ENCODE measurements around the gene TTLL10.

The TTLL10 gene

DNA sequence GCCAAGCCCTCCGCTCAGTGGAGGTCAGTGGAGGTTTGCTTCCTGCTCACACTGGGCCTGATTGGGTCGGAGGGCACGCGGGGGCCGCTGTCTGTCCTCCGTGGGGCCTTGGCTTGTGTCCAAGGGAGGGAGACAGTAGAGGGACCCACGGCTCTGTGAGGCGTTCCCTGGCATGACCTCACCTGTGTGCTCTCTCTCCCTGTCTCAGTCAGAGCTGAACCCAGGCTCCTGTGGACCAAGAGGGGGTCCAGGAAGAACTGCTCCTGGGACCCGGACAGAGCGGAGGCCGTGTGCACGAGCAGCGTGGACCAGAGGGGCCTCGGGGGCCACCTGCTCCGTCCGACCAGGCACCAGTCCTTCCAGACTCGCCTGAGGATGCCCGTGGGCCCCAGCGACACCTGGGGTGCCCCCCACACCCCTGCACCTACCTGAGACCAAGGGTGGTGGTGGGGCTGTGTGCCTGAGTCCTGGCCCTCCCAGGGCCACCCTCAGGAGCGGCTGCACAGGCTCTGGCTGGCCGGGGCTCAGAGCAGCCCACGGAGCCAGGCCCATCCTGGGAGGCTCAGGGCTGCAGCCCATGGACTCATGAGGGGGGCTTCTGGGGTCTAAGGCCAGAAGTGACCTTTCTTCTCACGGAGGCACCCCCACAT is 13.3 kb upstream of the TTLL10 start:
- FAIRE-seq = no peak

DNA sequence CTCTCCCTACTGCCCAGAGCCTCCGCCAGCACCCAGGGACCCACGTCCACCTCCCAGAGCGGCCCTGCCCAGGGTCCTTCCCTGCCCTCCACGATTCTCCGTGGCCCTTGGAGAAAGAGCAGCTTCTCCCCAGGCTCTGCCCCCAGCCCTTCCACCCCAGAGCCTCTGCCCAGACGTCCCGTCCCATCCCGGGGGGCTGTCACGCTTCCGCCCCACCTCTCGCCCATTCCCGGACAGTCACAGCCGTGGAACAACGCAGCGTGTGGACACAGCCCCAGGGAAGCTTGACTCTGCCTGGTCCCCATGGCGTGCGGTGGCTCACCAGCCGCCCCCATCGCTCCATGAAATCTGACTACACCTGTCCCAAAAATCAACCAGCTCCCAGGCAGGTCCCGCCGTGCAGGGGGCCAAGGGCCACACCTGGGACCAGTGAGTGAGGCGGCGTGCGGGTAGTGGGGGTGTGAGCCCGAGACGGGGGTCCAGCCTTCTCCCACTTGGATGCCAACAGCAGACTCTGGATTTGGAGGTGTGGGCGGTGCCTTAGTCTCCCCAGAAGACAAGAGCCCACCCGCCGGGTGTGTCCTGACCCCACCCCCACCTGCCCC is 12.5 kb upstream of the TTLL10 start:
- no peak for FAIRE-seq

DNA sequence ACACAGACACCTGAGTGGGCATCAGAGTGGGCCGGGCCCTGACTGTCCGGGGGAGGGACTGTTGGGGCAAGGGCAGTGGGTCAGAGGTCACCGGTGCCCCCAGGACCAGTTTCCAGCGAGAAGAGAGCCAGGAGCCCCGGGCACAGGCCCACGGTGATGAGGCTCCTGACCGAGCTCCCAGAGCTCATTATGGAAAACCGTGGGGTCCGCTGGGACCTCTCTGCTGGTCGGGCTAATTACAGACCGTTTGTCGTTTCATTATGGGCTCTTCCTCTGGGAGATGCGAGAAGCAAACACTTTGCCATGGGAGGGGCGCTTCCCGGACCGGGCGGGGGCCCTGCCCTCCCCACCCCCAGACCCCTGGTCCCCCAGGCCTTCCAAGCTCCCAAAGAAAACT is 12.0 kb upstream of the TTLL10 start:
- no peak for FAIRE-seq

DNA sequence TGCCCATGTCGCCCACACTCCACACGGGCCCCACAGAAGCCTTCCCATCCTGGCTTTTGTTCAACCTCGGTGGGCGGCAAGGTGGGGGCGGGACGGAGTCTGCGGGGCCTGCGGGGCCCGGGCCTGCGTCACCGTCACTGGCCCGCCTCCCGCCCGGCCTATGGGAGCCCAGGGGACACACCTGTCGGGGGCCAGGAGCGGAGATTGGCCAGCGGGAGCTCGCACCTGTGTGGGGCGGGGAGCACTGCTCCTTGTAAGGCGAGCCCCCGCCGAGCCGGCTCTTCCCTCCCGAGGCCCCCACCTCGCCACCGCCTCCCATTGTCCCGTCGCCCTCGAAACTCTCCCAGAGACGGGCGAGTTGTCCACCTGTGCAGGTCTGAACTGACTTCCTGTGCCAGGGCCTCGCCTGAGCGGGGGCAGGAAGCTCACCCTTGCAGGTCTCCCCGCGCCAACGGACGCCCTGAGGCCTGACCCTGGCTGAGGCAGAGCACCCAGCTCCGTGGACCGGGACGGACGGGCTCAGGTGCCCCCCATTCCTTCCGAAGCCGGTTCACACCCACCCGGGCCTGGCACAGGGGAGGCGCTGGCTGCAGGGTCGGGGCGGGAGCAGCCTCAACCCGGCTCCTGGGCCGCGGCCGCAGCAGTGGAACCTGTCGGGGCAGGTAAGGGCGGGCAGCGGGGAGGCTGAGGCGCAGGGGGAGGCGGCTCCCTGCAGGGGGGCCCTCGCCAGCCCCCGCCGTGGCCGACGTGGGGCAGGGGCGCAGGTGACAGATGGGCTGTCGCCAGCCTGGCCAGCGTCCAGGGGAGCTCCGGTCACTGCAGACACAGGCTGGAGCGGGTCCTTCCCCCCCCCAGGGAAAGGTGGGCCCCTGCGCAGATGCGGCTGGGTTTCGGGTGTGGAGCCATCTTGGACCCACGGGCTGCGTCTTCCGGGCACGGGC is 10.8 kb upstream of the TTLL10 start:
- no peak for FAIRE-seq

DNA sequence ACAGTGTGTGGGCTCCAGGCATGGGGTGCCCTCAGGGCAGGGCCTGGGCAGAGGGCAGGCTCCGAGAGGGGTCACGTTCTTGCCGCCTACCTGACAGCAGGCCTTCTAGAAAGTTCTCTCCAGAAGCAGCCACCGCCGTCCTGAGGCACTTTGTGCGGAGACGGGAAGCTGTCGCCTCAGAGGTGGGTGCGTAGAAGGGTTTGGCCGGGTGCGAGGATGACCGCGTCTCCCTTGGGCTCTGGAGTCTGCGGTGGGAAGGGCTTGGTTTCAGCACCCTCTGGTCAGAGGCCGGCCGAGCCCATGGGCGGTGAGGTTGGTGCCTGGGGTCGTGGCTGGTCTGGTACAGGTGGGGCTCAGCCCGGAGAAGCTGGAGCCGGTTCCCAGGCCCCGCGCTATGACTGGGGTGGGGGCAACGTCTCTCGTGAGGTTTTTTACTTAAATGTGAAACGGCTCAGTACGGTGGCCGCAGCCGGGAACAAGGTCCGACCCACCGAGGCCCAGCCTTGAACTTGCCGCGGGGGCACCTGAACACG is 10.1 kb upstream of the TTLL10 start:
- no peak for FAIRE-seq

DNA sequence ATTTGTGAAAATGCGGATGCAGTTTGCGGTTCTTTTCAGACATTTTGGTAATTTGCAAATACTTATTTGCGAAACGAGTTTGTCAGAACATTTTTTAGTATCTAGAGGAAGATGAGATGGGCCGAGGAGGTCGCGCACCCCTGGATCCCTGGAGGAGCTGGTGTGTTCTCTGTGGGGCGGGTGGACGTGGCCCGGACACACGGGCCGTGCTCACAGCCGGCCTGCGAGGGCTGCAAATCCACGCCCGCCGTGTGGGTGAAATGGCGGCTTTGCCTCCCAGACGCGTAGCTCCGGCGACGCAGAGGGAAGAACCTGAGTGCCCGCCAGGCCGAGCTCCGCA is 9.3 kb upstream of the TTLL10 start:
- FAIRE-seq = no peak

DNA sequence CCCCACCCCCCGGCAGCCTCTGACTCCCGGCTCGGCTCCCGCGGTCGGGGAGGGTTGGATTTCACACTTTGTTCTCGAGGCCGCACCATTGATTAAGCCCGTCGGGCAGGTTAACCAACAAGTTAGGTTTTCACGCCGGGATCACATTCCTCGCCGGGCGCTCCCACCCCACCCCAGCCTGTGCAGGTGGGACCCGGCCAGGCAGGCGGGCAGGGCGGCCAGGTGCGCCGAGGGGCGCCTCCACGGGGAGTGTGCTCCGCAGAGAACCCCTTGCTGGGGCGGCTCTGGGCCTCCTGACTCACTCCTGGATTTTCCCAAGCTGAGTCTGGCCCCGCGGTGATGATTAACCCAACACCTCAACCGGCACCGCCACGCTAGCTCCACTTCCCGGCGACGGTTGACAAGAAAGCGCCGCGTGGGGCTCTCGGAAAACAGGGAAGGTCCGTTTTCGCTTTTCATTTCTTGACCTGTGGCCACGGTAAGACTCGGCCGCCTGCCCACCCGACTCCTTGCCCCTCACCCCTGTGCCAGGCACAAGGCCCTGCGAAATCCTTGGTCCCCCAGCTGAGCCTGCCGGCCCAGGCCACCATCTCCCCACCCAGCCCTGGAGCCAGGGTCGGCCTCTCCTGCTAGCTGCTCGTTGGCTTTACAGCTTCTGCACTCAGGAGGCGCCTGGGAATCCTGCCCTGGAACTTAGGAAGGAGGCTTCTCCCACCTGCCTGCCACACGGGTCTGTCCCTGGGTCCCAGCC is 8.8 kb upstream of the TTLL10 start:
- FAIRE-seq = no peak

DNA sequence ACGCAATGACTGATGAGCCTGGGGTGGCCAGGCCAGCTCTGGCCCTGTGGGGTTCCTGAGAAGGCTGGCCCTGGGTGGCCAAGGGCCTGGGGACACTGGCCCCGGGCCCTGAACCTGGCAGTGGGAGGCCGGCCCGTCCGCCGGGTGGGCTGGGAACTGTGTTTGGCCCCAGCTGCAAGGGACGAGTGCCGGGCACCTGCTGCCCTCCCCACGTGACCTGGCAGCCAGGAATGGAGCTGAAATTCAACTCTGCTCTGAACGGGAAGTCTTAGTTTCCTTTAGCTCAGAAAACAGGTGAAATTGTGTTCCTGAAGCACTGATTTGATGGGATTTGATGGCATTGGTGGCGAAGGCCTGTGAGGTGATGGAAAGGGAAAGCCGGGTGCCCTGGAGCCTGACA is 8.2 kb upstream of the TTLL10 start:
- FAIRE-seq = no peak

DNA sequence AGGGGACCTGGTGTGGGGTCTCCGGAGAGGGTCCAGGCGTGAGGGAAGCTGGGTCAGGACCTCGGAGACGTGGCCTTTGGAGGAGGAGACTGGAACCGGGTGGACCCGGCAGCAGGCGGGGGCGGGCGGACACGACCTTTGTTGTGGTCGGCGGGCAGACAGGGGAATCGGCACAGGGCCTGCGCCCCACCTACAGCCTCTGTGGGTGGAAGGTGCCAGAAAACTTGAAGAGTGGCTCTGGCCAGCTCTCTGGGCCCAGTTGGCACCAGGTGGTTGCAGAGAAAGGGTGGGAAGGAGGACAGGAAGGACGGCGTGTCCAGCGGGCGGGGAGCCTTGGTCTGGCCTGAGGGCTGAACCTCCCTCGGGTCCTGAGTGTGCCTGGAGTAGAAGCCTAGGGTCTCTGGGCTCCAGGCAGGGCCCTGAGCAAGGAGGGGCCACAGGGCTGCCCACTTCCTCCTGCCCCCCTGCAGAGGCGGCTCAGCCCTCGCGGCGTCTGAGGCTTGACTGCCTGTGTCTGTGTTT is 7.7 kb upstream of the TTLL10 start:
- no peak for FAIRE-seq

DNA sequence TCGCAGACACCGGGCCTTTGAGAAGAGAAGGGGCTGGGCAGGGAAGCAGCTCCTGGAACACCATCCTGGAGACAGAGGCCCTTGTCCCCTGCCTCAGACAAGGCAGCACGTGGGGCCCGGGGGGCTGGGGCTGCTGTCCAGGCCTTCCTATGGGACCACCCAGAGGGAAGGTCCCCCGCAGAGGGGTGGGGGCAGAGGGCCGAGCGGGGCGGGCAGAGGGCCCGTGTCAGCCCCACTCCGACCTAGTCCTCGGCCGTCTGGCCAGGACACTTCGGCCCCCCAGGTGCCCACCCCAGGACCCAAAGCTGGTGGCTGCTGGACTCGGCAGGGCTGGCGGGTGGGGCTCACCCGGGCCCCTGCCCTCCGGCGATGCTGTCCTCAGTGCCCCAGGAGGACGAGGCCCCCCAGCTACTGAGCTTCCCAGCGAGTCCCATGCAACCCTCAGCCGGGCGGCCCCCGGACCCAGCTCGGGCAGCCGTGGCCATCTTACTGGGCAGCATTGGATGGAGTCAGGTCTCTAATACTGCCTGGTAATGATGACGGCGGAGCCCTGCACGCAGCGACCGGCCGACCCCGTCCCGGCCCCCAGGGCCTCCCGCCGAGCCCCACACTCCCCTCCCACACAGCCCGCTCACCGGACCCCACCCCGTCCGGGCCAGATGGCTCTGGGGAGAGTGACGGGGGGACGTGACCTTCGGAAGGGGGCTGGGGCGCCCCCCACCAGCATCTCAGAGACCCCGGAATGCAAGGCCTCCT is 6.9 kb upstream of the TTLL10 start:
- FAIRE-seq = no peak

DNA sequence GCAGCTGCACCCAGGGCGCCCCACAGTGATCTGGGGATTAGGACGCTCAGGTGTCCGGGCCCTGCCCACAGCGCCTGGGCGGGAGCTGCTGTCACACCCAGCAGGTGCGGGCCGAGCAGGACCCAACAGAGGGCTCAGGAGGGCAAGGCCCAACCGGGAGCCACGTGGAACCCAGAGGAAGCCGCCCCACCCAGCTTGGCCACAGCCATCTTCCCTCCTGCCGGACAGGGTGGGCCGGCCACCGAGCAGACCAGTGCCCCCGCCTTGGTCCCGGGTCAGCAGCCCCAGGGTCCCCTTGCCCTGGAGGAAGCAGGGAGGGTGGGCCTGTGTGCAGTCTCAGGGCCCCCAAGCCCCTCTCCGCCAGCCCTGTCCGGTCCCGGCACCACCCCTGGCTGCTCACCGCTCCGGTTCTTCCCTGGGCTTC is 6.3 kb upstream of the TTLL10 start:
- no peak for FAIRE-seq

DNA sequence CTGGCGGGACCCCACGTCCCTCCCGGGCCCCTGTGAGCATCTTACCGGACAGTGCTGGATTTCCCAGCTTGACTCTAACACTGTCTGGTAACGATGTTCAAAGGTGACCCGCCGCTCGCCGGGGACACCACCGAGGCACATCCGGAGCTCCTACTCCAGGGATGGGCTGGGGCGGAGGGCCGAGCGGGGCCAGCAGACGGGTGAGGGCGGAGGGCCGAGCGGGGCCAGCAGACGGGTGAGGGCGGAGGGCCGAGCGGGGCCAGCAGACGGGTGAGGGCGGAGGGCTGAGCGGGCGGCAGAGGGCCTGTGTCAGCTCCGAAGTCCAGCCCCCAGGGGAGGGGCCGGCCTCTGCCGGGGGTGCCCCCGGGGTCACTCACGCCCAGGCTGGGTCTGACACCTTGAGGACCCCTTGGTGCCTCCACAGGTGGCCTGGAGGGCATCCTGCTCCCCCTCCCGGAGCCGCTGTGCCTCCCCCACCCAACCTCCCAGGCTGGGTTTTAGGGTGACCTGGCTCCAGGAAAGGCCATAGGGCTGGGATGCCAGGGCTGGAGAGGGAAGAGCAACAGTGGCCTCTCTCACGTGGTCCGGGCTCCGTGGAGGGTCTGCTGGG is 5.7 kb upstream of the TTLL10 start:
- FAIRE-seq = no peak

DNA sequence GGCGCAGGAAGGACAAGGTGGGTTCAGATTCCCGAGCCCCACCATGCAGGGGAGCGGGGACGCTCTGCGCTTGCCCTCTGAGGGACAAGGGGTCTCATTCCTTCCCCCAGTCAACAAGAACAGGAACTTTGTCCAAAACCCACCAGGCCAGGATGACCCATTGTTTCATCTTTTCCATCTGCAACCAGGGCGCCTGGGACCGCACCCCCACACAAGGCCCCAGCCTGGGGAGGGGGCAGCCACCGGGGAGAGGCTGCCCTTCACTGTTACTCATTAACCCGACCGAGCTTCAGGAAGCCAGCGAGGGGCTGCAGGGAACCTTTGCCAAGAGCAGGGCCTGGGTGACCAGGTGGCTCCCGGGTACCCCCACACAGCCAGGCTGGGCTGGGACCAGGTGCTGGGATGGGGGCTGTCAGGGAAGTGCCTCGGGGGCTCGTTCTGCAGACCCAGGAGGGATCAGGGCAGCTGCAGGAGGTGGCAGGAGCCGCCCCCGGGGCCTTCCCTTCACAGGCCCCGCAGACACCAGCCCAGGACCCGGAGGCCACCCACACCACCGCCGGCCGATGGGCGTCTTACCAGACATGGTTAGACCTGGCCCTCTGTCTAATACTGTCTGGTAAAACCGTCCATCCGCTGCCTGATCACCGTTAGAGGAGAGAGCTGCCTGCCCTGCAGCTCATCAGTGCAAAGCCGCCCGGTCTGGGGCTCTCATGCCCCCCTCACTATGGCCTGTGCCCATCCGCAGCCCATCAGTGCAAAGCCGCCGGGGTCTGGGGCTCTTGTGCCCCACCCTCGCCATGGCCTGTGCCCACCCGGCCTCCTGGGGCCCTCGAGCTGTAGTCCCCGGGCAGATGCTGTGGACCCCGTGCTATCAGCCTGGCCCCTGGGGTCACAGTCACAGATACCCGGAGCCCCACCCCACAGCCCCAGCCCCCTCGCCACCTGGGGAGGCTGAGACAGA is 4.9 kb upstream of the TTLL10 start:
- FAIRE-seq = no peak

DNA sequence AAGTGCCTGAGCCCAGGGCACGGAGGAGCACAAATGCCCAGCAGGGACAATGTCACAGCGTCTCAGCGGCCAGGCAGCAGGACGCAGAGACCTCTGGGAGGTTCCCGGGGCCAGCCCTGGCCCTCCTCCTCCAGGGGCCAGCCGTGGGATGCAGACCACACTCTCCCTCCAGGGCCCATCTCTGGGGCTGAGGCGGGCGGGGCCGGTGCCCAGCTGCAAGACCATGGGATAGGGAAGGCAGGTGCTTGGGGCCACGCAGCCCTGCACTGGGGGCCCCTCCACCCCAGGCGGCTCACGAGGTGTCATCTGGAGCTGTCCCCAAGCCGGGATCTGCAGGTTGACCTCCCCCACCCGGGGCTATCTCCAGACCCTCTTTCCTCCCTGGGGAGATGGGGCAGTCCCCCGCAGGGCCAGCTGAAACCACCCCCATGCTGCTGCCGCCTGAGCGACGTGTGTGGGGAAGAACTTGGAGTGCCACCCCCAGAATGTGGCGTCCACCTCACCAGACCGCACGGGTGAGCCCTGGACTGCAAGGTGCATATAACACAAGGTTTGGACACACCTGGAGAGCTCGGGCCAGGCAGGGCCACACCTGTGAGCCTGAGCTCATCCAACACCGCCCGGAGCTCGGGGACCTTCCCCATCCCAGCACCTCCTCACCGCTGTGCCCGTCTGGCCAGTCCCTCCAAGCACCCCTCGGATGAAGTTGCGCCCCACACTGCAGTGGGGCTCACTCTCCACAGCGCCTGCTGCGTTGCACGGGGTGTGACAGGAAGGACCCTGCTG is 4.1 kb upstream of the TTLL10 start:
- no peak for FAIRE-seq

DNA sequence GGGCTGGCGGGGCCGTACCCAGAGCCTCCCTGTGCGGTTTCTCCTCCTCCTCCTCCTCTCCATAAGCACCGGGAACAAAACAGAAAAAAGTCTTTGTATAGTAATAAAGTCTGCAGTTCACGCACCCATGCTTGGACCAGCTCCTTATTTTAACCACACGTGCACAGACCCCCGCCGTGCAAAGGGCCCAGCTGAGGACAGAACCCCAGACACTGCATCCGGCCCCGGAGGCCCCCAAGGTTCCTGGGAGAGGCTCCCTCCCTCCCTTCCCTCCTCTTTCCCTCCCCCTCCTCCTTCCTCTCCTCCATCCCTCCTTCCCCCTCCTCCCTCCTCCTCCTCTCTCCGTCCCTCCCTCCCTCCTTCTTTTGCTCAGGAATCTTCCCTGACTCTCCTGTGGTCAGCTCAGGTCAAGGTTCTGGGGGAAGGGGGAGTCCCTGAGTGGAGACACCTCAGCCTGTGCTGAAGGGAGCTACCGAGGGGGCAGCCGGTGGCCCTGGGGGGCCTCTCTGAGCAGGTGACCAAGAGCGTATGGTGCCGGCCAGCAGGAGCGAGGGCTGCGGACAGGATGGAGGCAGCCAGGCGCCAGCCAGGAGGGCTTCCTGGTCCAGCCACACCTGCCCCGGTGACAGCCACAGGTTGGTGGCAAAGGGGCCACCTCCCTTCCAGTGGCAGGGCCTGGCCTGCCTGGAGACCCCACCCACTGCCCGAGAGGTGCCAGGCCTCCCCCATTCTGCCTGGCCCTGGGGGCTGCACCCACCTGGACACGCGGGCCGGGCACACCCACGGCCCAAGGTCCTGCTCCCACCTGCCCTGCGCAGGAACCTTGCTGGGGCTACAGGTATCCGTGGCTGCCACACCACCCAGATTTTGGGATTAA is 3.2 kb upstream of the TTLL10 start:
- no peak for FAIRE-seq

DNA sequence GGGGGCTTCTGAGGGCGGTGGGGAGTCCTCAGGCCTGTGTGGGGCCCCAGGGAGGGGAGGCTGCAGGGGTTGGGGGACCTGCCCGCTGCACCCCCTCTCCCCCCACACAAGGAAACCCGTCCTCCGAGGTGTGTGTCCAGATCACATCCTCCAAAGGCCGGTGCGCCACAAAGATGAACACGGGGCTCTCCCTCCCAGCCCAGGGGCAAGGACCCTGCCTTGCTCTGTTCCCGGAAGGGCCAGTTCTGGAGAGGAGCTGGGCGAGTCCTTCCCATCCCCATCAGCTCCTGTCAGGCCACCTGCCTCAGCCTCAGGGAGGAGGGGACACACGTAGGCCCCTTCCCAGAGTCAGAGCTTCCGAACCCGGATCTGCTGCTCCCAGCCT is 2.5 kb upstream of the TTLL10 start:
- no peak for FAIRE-seq

DNA sequence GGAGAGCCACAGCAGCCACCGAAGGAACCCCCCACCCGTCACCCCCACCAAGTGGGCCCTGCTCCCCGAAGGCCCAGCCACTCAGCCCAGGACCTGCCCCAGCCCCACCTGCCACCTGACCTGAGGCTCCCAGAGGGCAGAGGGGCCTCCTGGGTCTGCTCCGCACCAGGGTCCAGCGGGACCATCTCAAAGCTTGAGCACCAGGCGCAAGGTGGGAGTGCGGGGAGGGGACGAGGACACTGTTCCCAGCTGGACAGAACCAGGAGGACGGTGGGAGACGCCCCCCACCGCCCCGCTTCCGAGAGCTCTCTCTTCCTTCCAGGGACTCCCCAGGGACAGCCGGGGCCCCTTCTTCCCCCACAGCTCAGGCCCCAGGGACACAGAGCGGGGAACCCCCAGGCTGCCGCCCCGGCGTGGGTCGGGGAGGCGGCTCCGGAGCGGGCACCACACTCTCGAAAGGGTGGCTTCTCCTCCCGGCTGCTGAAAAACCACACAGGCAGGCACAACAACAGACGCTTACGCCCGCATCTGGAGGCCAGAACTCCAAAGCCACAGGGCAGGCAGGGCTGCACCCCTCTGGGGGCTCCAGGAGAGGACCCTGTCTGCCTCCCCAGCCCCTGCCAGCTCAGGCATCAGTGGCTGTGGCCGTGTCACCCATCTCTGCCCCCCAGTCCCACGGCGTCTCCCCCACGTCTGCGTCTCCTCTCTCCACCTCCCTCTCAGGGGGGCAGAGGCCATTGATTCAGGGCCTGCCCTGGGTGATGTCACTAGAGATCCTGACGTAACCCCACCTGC is 1.9 kb upstream of the TTLL10 start:
- no peak for FAIRE-seq
